NCI-H1436 (cell line): Measurements from ENCODE around the gene TMEM270.

Source experiments
- DNase-seq: peaks from one replicate; lab custom pipeline; 2025; lab: John Stamatoyannopoulos, UW

TMEM270 gene

GRCh38 chr7:73888959-73889358, 28.0 kb downstream of the TMEM270 start:
- no peak for DNase-seq

- no peak for DNase-seq
Measured at GRCh38 chr7:73890555-73891147, 29.7 kb downstream of the TMEM270 start.

DNA sequence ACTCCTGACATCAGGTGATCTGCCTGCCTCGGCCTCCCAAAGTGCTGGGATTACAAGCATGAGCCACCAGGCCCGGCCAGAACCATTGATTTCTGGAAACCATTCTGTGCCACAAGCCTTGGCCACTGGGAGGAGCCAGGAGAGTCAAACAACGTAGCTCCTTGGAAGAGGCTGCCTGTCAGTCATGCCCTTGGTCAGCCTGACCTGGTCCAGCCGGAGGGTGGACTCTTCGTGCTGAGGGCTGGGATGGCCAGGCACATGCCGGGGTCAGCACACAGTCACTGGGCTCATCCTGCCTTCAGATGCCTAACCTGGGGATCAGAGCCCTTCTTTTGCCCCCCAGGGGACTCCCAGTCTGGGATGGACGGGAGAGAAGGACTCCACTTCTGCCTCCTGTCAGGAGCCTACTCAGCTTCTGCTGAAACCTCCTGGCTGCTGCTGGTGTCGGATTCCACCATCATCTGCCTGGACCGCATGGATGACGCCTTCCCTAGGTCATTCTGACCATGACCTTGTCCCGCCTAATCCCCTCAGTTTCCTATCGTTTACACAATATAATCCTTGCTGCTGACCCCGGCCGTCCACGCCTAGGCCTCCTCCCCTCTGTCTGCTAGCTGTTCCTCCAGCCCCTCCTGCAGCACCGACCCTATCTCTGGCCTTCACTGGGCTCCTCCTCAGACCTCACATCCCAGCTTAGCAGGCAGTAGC, 30.4 kb downstream of the TMEM270 start:
- DNase-seq = no peak

GRCh38 chr7:73892003-73892999, 31.3 kb downstream of the TMEM270 start:
- no peak for DNase-seq

DNA sequence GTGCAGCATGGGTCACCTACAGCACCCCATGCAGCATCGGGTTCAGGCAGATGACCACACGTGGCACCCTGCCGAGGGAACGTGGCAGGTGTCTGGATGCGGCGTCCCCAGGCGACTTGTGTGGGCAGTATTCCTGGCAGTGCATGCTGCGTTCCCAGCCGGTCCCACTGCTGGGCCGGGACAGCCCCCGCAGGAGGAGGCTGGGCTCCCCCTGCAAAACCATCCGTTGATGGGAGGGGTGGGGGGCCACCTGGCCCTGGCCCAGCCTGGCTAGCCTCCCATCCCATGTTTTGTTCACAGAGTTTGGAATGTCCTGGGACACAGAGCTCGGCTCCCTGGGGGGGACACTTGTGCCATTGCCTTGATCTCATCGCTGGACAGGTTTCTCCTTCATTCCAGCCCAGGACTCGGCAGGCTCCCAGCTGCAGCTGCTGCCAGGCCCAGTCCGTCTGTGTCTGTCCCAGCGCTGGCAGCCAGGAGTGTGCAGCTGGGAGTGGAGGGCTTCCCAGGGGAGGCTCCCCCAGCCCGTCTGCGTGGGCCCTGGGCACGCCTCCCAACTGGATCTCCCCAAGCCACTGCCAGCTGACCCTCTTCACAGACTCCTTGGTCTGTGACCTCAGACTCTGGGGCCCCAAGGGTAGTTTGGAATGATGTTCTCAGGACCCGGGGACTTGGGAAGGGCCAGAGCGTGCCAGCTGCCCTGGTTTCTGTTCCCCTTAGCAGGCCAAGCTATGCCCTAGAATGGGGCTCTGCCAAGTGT, 32.6 kb downstream of the TMEM270 start:
- DNase-seq = no peak

DNA sequence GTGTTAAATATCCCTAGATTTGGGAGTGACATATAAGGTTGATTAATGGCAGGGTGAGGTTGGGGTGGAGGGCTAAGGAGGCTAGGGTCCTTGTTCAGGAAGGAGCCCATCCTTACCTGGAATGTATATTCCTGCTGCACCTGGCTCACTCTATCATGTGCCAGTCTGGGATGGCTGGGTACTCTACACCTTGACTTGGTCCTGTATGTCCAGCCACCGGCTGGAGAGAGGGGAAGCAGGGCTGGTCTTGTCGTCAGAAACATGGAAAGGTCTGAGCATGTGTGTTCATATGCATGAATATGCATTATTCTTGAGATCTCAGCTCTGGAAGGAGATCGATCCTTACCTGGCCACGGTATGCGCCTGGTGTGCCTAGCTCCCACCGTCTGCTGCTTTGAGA, 33.2 kb downstream of the TMEM270 start:
- DNase-seq = no peak

- DNase-seq = no peak
Measured at GRCh38 chr7:73894733-73895551, 34.0 kb downstream of the TMEM270 start.

DNA sequence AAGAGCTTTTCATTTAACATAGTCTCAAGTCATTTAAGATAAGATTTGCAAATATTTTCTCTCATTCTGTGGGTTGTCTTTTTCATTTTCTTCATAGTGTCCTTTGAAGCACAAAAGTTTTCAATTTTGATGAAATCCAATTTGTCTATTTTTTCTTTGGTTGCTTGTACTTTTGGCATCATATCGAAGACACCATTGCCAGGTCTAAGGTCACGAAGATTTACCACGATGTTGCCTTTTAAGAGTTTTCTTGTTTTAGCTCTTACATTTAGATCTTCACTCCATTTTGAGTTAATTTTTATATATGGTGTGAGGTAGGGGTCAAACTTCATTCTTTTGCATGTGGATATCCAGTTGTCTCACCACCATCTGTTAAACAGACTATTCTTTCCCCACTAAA, 34.7 kb downstream of the TMEM270 start:
- no peak for DNase-seq

- DNase-seq = no peak
Measured at GRCh38 chr7:73896454-73896853, 35.5 kb downstream of the TMEM270 start.

DNA sequence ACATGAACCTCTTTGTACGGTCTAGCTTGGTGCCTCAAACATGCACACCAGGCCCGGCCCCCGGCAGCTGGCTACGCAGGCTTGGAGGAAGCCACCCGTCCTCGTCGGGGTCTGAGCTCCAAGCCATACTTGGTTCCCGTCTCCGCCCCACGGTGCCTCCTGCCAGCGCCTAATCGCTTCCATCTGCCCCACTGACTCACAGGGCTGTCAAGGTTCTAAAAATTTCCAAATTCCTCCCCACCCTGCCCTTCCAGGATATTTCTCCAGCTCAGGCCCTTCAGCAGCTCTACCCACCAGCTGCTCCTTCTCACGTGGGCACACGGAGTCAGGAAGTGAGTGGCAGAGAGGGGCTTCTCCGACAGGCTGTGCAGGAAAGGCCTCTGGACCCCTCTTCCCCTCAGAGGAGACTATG, 38.8 kb downstream of the TMEM270 start:
- no peak for DNase-seq

DNA sequence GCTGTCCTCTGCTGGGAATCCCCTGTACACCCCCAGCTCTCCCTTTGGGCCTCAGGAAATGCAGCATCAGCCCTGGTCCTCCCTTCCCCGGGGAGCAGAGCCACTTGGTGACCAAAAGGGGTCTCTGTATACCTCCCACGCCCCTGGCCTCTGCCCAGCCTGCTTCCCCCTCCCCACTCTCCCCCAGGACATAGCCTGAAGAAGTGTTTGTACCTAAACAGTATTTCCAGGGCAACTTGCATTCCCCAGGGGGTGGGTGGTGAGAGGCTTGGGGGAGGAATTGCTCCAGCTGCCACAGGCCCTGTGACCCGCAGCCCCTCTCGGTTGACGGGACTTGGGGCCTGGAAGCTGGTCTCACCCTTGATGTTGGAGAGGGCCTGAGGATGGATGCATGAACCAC, 39.3 kb downstream of the TMEM270 start:
- no peak for DNase-seq

GRCh38 chr7:73901231-73901822, 40.4 kb downstream of the TMEM270 start:
- no peak for DNase-seq

GRCh38 chr7:73901823-73902597, 41.1 kb downstream of the TMEM270 start:
- no peak for DNase-seq

- DNase-seq = no peak
Measured at GRCh38 chr7:73903321-73904218, 42.6 kb downstream of the TMEM270 start.

DNA sequence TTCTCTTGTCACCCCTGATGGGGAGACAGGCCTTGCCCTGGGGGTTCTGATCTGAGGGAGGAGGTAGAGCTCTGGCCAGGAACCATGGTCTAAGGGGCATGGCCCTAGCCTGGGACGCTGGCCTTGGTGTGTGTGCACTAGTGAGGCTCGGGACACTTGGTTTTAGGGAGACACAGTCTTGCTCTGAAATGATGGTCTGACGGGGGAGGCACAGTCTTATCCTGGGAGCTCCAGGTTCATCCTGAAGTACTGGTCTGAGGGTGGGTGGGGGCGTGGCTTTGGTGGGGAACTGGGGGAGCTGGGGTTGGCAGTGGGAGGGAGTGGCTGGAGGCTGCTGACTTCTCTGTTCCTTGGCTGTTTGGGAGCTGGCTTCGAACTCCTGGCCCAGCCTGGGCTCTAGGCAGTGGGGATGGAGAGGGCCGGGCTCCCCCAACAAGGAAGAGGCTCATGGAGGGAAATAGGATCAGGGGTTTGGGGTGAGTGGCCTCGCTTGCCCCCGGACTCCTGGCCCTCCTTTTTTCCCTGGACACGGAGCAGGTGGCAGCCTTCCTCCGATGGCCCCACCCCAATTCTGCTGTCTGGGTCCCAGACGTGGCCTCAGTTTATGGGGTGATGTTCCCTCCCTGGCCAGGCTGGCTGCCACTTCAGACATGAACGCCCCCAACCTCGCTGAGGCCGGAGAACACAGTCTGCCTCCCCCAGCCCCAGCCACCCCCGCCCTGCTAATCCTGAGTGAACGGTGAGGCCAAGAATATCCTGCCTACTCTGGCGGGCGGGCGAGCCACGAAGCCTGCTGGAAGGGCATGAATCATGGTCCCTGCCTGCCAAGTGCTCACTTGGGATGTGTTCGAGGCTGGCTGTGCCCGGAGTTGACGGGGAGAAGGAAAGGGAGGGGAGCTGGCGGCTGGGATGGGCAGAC, 43.5 kb downstream of the TMEM270 start:
- DNase-seq = no peak

DNA sequence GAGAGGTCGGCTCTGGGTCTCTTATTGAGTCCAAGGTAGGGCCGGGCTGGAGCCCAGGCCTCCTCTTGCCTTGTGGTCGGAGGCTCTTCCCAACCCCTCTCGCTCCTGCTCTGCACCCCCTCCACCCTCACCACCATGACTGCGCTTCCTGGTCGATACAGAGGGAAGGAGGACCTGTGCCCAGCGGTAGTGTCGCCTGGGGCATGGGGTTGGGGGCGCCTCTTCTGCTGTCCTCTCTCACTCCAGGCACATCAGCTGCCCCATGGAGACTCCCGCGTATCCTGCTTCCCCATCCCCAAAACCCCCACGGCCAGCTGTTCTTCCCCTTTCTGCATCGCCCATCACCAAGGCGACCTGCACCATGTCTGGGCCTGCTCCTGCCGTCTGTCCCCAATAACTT, 44.4 kb downstream of the TMEM270 start:
- DNase-seq = no peak

- DNase-seq = no peak
Measured at GRCh38 chr7:73906874-73907273, 45.9 kb downstream of the TMEM270 start.
